VCaP (cell line): ENCODE results near the gene TNFRSF21.
A peak's percentile ranks its signal among the peaks of the same experiment; 100 is the strongest.

ENCODE experiments used
- H3K27ac ChIP-seq: fragments of 450-650 bp; 2 replicates; pipeline ENCODE4 v1.5.1; 2017
- TF ChIP-seq, protein P1 (sequence below): fragments of 450-650 bp; conservative IDR thresholded peaks from 2 replicates; pipeline ENCODE4 v1.5.1; 2017; ENCODE audit warnings: mild to moderate bottlenecking, moderate library complexity

The TNFRSF21 gene

DNA sequence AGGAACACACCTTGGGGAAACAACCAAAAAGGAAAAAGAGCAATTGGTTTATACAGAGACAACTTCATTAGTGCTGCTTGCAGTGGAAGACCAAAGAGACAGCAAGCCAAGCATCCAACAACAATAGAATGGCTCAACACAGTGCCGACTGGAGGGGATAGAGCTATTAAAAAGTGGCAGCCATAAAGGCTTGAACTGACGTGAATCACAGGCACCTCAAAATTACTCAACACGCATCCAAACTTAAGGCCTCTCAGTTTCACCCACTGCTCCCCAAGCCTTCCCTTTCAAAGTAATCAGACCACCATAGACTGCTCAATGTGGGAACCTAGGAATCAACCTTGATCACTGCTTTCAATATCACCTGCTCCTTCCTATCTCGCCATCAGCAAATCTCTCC is 9.7 kb downstream of the TNFRSF21 start:
- H3K27ac ChIP-seq, result no peak overlapping the region
- TF ChIP-seq, protein P1, sequence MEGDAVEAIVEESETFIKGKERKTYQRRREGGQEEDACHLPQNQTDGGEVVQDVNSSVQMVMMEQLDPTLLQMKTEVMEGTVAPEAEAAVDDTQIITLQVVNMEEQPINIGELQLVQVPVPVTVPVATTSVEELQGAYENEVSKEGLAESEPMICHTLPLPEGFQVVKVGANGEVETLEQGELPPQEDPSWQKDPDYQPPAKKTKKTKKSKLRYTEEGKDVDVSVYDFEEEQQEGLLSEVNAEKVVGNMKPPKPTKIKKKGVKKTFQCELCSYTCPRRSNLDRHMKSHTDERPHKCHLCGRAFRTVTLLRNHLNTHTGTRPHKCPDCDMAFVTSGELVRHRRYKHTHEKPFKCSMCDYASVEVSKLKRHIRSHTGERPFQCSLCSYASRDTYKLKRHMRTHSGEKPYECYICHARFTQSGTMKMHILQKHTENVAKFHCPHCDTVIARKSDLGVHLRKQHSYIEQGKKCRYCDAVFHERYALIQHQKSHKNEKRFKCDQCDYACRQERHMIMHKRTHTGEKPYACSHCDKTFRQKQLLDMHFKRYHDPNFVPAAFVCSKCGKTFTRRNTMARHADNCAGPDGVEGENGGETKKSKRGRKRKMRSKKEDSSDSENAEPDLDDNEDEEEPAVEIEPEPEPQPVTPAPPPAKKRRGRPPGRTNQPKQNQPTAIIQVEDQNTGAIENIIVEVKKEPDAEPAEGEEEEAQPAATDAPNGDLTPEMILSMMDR, result no peak

DNA sequence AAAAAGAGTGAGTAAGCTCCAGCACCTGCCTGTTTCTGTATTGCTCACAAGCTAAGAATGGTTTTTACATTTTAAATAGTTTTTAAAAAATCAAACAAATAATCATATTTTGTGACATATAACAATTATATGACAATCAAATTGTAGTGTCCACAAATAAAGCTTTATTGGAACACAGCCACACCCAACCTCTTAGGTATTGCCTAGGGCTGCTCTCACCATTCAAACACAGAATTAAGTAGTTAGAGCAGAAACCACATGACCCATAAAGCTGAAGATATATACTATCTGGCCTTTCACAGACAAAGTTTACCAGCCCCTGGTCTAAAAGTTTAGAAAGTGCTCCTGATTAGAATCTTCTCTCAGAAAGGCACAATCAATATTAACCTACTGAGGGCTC is 11.2 kb downstream of the TNFRSF21 start:
- TF ChIP-seq, protein P1, result no peak
- H3K27ac ChIP-seq, result 0 out of 2 replicates have a peak overlapping the region, but pooled peaks have one; percentile 11

DNA sequence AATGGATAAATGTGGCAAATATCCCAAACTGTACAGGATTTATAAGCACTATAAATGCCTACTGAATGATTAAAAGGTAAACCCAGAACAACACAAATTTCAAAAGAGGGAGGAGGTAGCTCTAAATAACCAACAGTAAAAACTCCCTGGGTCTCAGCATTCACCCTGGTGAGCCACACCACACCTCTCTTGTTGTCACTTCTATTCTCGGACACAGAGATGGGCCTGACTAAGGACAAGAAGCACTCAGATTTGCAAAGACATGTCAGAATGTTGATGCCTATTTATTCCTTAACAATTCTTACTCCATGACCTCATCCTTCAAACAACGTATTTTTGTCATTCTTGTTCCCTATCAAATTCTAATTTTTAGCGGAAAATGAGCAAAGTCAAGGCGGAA is 14.7 kb downstream of the TNFRSF21 start:
- TF ChIP-seq, protein P1, result no peak
- no peak overlapping the region for H3K27ac ChIP-seq

DNA sequence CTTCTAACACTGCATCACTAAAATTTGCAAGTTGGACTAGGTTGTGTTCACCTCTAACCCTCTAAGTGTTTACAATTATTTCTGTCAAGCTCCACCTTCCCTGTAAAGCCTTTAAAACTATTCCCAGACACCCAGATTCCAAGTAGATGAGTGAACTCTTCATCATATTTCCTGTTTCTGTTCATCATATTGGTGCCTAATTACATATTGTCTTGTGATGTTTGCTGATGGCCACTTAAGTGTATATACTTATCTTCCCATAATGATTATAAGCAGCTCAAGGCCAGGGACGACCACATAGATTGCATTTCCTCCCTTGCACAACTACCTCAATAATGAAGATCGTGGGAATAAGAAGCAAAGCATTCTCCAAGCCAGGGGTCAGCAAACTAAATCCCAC is 16.8 kb downstream of the TNFRSF21 start:
- no peak overlapping the region for H3K27ac ChIP-seq
- TF ChIP-seq, protein P1, result no peak

DNA sequence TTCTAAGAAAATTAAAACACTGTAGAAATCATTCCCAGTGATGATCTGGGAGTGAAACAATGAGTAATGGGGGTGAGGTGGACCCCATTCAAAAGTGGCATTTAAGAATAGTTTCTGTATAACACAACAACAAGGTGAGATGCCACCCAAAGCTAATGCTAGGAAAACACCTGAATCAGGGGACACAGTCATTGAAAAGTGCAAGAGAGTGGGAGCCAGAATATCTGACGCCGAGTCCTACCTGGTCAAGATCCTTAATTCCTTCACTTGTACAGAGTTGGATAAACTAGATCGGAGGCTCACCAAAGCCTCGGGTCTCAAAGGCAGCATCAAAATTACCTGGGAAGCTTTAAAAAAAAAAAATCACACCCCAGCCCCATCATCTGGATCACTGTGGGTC is 17.7 kb downstream of the TNFRSF21 start:
- TF ChIP-seq, protein P1, result no peak
- H3K27ac ChIP-seq, result no peak overlapping the region

DNA sequence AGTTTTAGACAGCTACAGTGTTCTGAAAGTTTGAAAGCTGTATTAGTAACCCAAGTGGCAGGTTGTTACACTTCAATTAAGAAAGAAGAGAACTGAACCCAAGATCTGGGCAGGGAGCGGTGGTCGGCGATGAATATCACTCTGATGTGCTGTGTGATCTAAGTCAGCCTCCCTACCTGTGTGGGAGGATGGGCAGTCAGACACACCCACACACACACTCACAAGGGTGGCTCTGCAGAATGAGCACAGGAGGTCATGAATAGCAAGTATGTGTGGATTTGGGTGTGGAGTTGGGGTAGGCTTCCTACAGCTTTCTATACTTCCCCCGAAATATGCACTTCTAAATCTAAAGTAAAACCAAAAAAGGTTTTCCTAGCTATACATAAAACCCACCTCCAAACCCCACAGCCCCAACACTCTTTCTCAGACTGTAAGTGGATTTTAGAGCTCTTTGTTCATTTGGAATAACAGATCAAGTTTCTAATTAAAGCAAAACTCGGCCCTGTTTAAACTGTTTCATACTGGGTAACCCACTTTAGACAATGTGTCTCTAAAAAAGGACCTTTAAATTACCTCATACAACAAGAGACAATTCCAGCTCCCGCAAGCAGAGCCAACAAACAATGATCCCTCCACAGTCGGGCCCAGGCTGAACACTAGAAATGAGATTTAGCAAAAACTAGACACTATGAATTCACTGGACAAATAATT is 19.4 kb downstream of the TNFRSF21 start:
- H3K27ac ChIP-seq, result no peak overlapping the region
- TF ChIP-seq, protein P1, result no peak

GRCh38 chr6:47288267-47289090 is 21.2 kb downstream of the TNFRSF21 start:
- H3K27ac ChIP-seq, result peak overlapping the region; percentile 51
- TF ChIP-seq, protein P1, result no peak
